ENCODE results near the gene SBSN. TPM values are rescaled to one million over a fixed set of nuclear protein-coding genes. Genes with fewer than 3 reads are reported as not detected.

Gene SBSN
- total RNA-seq, 1 donor = 4.7 TPM

GRCh38 chr19:35506011-35506410, 22.1 kb downstream of the SBSN start:
- H3K79me2 ChIP-seq (ENCODE audit: insufficient read depth, low read length) = no peaks in the 10 kb centered on the region
- no peaks in the 10 kb centered on the region for H3K9me3 ChIP-seq (ENCODE audit: low read depth, low read length)
- no peak overlapping the region for H3K4me3 ChIP-seq (ENCODE audit: insufficient read depth, low read length)
- H2AFZ ChIP-seq (ENCODE audit: low read length) = no peak overlapping the region
- no peaks in the 10 kb centered on the region for H3K36me3 ChIP-seq (ENCODE audit: insufficient read depth, low read length)
- DNase-seq (ENCODE audit: insufficient read length, low spot score, missing footprints) = peak; percentile 72
- H4K20me1 ChIP-seq (ENCODE audit: insufficient read depth, low read length) = no peaks in the 10 kb centered on the region
- no peak overlapping the region for H3K4me2 ChIP-seq (ENCODE audit: insufficient read depth, low read length)
- no peak overlapping the region for H3K27ac ChIP-seq (ENCODE audit: low read depth, low read length)
- H3K4me1 ChIP-seq (ENCODE audit: insufficient read depth, low read length) = peaks cover 5% of the 10 kb centered on the region
- no peak for TF ChIP-seq CTCF (IDR thresholded peaks at IDR 0.05; ENCODE audit: extremely low read depth, low read depth, low read length)
- peaks cover 40% of the 10 kb centered on the region for H3K27me3 ChIP-seq (ENCODE audit: insufficient read depth, low read length)

GRCh38 chr19:35502751-35503150, 25.4 kb downstream of the SBSN start:
- peak; percentile 4 for DNase-seq (ENCODE audit: insufficient read length, low spot score, missing footprints)
- Histone ChIP-seq H4K20me1 (ENCODE audit: insufficient read depth, low read length) (no peaks in the 10 kb centered on the region), H3K27ac (ENCODE audit: low read depth, low read length) (no peak overlapping the region), H3K27me3 (ENCODE audit: insufficient read depth, low read length) (peaks cover 10% of the 10 kb centered on the region), H3K4me3 (ENCODE audit: insufficient read depth, low read length) (no peak overlapping the region), H3K4me1 (ENCODE audit: insufficient read depth, low read length) (no peaks in the 10 kb centered on the region), H3K4me2 (ENCODE audit: insufficient read depth, low read length) (no peak overlapping the region), H2AFZ (ENCODE audit: low read length) (no peak overlapping the region), H3K9me3 (ENCODE audit: low read depth, low read length) (no peaks in the 10 kb centered on the region), H3K79me2 (ENCODE audit: insufficient read depth, low read length) (no peaks in the 10 kb centered on the region), H3K36me3 (ENCODE audit: insufficient read depth, low read length) (no peaks in the 10 kb centered on the region)
- TF ChIP-seq CTCF (IDR thresholded peaks at IDR 0.05; ENCODE audit: extremely low read depth, low read depth, low read length) = no peak

- no peak overlapping the region for H2AFZ ChIP-seq (ENCODE audit: low read length)
- no peak overlapping the region for H3K4me2 ChIP-seq (ENCODE audit: insufficient read depth, low read length)
- H3K27me3 ChIP-seq (ENCODE audit: insufficient read depth, low read length) = no peaks in the 10 kb centered on the region
- H3K79me2 ChIP-seq (ENCODE audit: insufficient read depth, low read length) = no peaks in the 10 kb centered on the region
- H4K20me1 ChIP-seq (ENCODE audit: insufficient read depth, low read length) = no peaks in the 10 kb centered on the region
- no peaks in the 10 kb centered on the region for H3K36me3 ChIP-seq (ENCODE audit: insufficient read depth, low read length)
- no peak for DNase-seq (ENCODE audit: insufficient read length, low spot score, missing footprints)
- H3K9me3 ChIP-seq (ENCODE audit: low read depth, low read length) = no peaks in the 10 kb centered on the region
- H3K4me1 ChIP-seq (ENCODE audit: insufficient read depth, low read length) = no peaks in the 10 kb centered on the region
- H3K4me3 ChIP-seq (ENCODE audit: insufficient read depth, low read length) = no peak overlapping the region
- no peak overlapping the region for H3K27ac ChIP-seq (ENCODE audit: low read depth, low read length)
- no peak for TF ChIP-seq CTCF (IDR thresholded peaks at IDR 0.05; ENCODE audit: extremely low read depth, low read depth, low read length)
Measured at GRCh38 chr19:35501684-35502083, 26.4 kb downstream of the SBSN start.

GRCh38 chr19:35500611-35501010, 27.5 kb downstream of the SBSN start:
- Histone ChIP-seq H3K4me1 (ENCODE audit: insufficient read depth, low read length) (no peaks in the 10 kb centered on the region), H3K36me3 (ENCODE audit: insufficient read depth, low read length) (no peaks in the 10 kb centered on the region), H3K4me2 (ENCODE audit: insufficient read depth, low read length) (no peak overlapping the region), H3K4me3 (ENCODE audit: insufficient read depth, low read length) (no peak overlapping the region), H3K27me3 (ENCODE audit: insufficient read depth, low read length) (no peaks in the 10 kb centered on the region), H2AFZ (ENCODE audit: low read length) (no peak overlapping the region), H3K79me2 (ENCODE audit: insufficient read depth, low read length) (no peaks in the 10 kb centered on the region), H3K27ac (ENCODE audit: low read depth, low read length) (no peak overlapping the region), H4K20me1 (ENCODE audit: insufficient read depth, low read length) (no peaks in the 10 kb centered on the region), H3K9me3 (ENCODE audit: low read depth, low read length) (no peaks in the 10 kb centered on the region)
- no peak for TF ChIP-seq CTCF (IDR thresholded peaks at IDR 0.05; ENCODE audit: extremely low read depth, low read depth, low read length)
- peak; percentile 47 for DNase-seq (ENCODE audit: insufficient read length, low spot score, missing footprints)

Data from osteoblast (primary cell).